ENCODE data around the gene CFAP221. TPM values are rescaled to one million over a fixed set of nuclear protein-coding genes. Genes with fewer than 3 reads are reported as not detected.

The CFAP221 gene
- total and polyA plus RNA-seq, 7 experiments from 2014 or later: not detected

DNA sequence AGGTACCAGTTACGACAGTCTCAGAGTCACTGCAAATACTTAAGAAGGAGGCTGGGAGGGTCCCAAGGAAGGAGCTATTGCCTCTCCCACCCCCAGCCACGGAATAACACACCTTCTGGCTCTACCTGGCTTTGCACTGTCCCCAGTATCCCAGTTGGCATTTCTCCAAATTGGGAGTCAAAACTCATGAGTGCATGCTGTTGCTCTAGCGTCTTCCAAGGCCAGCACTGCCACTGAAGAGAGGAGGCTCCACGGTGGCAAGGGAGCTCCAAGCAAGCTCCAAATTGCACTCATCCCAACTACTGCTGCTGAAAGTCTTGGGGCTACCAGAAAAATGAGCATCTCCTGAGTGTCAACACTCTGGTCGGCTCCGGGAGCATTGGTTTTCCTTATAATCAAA is 21.6 kb upstream of the CFAP221 start:
- DNase-seq (no peak), ATAC-seq (no peak)
- Histone ChIP-seq H3K27me3 (ENCODE audit: control insufficient read depth in 2 of 2, insufficient read depth in 2 of 2, low read length in 2 of 2) (no peaks in the 10 kb centered on the region), H3K36me3 (ENCODE audit: control insufficient read depth in 2 of 3, insufficient read depth in 3 of 3, low read length in 3 of 3) (no peaks in the 10 kb centered on the region), H3K4me1 (ENCODE audit: control insufficient read depth in 2 of 2, insufficient read depth in 2 of 2, low read length in 2 of 2) (no peaks in the 10 kb centered on the region), H3K4me3 (ENCODE audit: low read length) (no peak overlapping the region), H3K27ac (ENCODE audit: low read depth, low read length) (no peak overlapping the region), H3K9me3 (ENCODE audit: control insufficient read depth in 2 of 3, low read length in 3 of 3) (no peaks in the 10 kb centered on the region)
- H3K36me3 Mint-ChIP-seq: peaks cover 0 to 4% (median 0%) of the 10 kb centered on the region in 5 donors
- CTCF ChIA-PET: no interaction called here
- intact Hi-C loops (cut with micrococcal nuclease): no loop called here
- peaks cover 0 to 2% (median 0%) of the 10 kb centered on the region in 7 donors for H3K4me1 Mint-ChIP-seq
- no peak overlapping the region for H3K4me3 Mint-ChIP-seq
- H3K9me3 Mint-ChIP-seq: peaks cover 0 to 5% (median 0%) of the 10 kb centered on the region in 11 donors
- no peak overlapping the region for H3K27ac Mint-ChIP-seq
- peaks cover 45 to 61% (median 54%) of the 10 kb centered on the region in 5 donors for H3K27me3 Mint-ChIP-seq
- POLR2A ChIA-PET: no interaction called here

DNA sequence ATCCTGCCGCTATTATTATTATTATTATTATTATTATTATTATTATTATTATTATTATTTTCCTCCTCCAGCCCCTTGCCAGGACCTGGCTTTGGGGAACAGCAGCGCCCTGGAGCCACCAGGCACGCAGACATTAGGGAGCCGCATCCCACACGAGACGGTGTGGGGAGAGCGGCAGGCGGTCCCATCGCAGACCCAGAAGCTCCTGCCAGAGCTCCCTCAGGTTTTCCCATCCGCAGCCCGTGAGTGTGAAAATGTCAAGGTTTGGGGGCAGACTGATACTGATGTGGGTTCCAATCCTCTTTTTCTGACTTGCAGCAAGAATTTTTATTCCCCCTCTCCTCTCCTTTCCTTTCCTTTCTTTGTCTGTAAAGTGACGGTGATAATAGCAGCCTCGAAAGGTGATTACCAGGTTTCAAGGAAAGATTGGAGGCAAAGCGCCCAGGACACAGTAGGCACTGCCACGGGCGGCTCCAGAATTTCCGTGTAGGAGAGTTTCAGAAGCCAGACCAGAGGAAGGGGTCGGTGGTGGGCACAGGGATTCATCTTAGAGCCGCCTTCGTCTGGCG is 20.8 kb upstream of the CFAP221 start:
- peaks cover 0 to 4% (median 0%) of the 10 kb centered on the region in 5 donors for H3K36me3 Mint-ChIP-seq
- ATAC-seq (no peak), DNase-seq (no peak)
- H3K4me3 Mint-ChIP-seq: peak overlapping the region in 1 of 10 donors; percentile 4
- peaks cover 0 to 2% (median 0%) of the 10 kb centered on the region in 7 donors for H3K4me1 Mint-ChIP-seq
- H3K4me1 ChIP-seq (ENCODE audit: control insufficient read depth in 2 of 2, insufficient read depth in 2 of 2, low read length in 2 of 2): no peaks in the 10 kb centered on the region
- H3K27ac ChIP-seq (ENCODE audit: low read depth, low read length): no peak overlapping the region
- H3K27ac Mint-ChIP-seq: no peak overlapping the region
- peaks cover 45 to 59% (median 55%) of the 10 kb centered on the region in 5 donors for H3K27me3 Mint-ChIP-seq
- peaks cover 0 to 6% (median 0%) of the 10 kb centered on the region in 11 donors for H3K9me3 Mint-ChIP-seq
- H3K36me3 ChIP-seq (ENCODE audit: control insufficient read depth in 2 of 3, insufficient read depth in 3 of 3, low read length in 3 of 3): no peaks in the 10 kb centered on the region
- POLR2A ChIA-PET: no interaction called here
- no peak overlapping the region for H3K4me3 ChIP-seq (ENCODE audit: low read length)
- H3K9me3 ChIP-seq (ENCODE audit: control insufficient read depth in 2 of 3, low read length in 3 of 3): no peaks in the 10 kb centered on the region
- intact Hi-C loops (cut with micrococcal nuclease): no loop called here
- H3K27me3 ChIP-seq (ENCODE audit: control insufficient read depth in 2 of 2, insufficient read depth in 2 of 2, low read length in 2 of 2): no peaks in the 10 kb centered on the region
- CTCF ChIA-PET: no interaction called here

DNA sequence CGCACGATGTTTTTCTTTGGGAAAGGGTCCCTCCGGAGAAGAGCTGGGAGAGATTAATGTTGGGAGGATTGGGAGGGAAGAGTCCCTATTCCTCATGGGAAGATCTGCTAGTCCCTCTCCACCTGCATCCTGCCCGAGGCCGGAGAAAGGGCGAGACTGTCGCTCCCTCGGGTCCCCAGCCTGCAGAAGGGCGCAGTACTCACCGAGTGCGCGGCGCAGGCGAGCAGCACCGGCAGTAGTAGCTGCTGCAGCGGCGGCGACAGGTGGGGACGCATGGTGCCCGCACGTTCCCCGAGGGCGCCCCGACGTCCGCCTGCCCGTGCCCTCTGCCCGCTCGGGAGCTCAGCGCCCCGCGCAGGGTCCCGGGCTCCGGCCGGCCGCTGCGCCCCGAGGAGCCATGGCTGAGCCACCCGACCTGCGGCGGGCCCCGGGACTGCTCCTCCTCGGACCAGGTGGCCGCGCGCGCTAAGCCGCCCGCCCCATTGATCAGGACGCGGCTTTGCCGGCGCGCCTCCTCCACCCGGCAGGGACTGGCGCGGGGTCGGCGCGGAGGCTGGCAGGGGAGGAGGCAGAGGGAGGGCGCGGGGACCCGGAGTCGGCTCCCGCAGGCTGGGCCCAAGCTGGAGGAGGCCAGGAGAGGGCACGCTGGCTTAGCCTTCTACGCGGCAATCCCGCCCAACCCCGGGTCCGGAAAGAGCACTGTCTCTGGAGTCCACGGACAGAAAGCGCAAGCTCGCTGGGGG is 20.1 kb upstream of the CFAP221 start, which contains the start of gene SCTR:
Gene SCTR (minus strand): TSS at position 532 of the 743 bp plus-strand sequence. CDS start 257 bp downstream, at position 275.
- peaks cover 0 to 4% (median 0%) of the 10 kb centered on the region in 5 donors for H3K36me3 Mint-ChIP-seq
- intact Hi-C loops (cut with micrococcal nuclease): no loop called here
- POLR2A ChIA-PET: no interaction called here
- H3K27ac Mint-ChIP-seq: no peak within 1 kb of the TSS
- no peaks in the 10 kb centered on the region for H3K4me1 ChIP-seq (ENCODE audit: control insufficient read depth in 2 of 2, insufficient read depth in 2 of 2, low read length in 2 of 2)
- peak within 1 kb of the TSS in 1 of 10 donors; percentile 4 for H3K4me3 Mint-ChIP-seq
- CTCF ChIA-PET: no interaction called here
- H3K9me3 ChIP-seq (ENCODE audit: control insufficient read depth in 2 of 3, low read length in 3 of 3): no peaks in the 10 kb centered on the region
- H3K27ac ChIP-seq (ENCODE audit: low read depth, low read length): no peak within 1 kb of the TSS
- no peak within 1 kb of the TSS for H3K4me3 ChIP-seq (ENCODE audit: low read length)
- DNase-seq (no peak), ATAC-seq (no peak)
- H3K27me3 Mint-ChIP-seq: peaks cover 47 to 66% (median 59%) of the 10 kb centered on the region in 5 donors
- H3K9me3 Mint-ChIP-seq: peaks cover 0 to 8% (median 3%) of the 10 kb centered on the region in 11 donors
- H3K4me1 Mint-ChIP-seq: peaks cover 0 to 2% (median 0%) of the 10 kb centered on the region in 7 donors
- H3K27me3 ChIP-seq (ENCODE audit: control insufficient read depth in 2 of 2, insufficient read depth in 2 of 2, low read length in 2 of 2): no peaks in the 10 kb centered on the region
- no peaks in the 10 kb centered on the region for H3K36me3 ChIP-seq (ENCODE audit: control insufficient read depth in 2 of 3, insufficient read depth in 3 of 3, low read length in 3 of 3)

DNA sequence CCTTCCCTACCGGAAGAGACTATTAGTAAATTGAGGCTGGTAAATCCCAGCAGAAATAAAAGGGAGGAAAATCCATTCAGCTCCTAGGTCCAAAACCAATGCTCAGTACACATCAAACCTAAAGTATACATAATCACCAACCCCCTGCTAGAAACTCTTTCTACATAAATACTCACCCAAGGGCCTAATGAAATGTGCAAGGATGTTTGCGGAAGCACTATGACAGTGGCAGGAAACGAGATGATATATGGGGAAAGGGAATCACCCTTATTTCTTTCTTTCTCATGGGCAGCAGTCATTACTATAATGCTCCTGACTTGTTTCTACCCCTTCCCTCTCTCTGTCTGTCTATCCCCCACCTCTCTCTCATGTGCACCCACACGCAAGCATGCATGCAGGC is 18.6 kb upstream of the CFAP221 start:
- ChIA-PET CTCF (no interaction called here), POLR2A (no interaction called here)
- peaks cover 0 to 11% (median 5%) of the 10 kb centered on the region in 11 donors for H3K9me3 Mint-ChIP-seq
- H3K4me1 ChIP-seq (ENCODE audit: control insufficient read depth in 2 of 2, insufficient read depth in 2 of 2, low read length in 2 of 2): no peaks in the 10 kb centered on the region
- peaks cover 0 to 2% (median 0%) of the 10 kb centered on the region in 7 donors for H3K4me1 Mint-ChIP-seq
- peaks cover 0 to 4% (median 0%) of the 10 kb centered on the region in 5 donors for H3K36me3 Mint-ChIP-seq
- ATAC-seq (no peak), DNase-seq (no peak)
- no peak overlapping the region for H3K4me3 ChIP-seq (ENCODE audit: low read length)
- H3K27me3 Mint-ChIP-seq: peaks cover 47 to 67% (median 61%) of the 10 kb centered on the region in 5 donors
- intact Hi-C loops (cut with micrococcal nuclease): no loop called here
- no peak overlapping the region for H3K27ac Mint-ChIP-seq
- no peak overlapping the region for H3K27ac ChIP-seq (ENCODE audit: low read depth, low read length)
- H3K27me3 ChIP-seq (ENCODE audit: control insufficient read depth in 2 of 2, insufficient read depth in 2 of 2, low read length in 2 of 2): no peaks in the 10 kb centered on the region
- H3K9me3 ChIP-seq (ENCODE audit: control insufficient read depth in 2 of 3, low read length in 3 of 3): no peaks in the 10 kb centered on the region
- no peak overlapping the region for H3K4me3 Mint-ChIP-seq
- H3K36me3 ChIP-seq (ENCODE audit: control insufficient read depth in 2 of 3, insufficient read depth in 3 of 3, low read length in 3 of 3): no peaks in the 10 kb centered on the region

DNA sequence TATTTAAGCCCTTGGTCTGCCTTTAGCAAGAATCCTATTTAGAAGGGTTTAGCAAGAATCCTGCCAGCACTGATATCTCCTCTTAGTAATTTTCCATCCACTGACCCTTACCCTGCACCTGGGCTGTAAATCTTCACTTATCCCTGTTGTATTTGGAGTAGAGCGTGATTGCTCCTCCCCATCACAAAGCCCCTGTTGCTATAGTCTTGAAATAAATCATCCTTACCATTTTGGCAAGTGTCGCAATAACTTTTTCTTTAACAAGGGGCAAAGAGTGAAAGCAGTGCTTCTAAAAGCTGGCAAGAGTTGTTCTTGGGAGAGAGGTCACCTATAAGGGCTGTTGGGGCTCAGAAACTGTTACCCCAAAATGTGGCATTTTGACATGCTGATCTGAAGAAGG is 16.2 kb upstream of the CFAP221 start:
- Mint-ChIP-seq H3K9me3 (peaks cover 0 to 32% (median 17%) of the 10 kb centered on the region in 11 donors), H3K4me1 (peaks cover 0 to 2% (median 0%) of the 10 kb centered on the region in 7 donors), H3K27me3 (peaks cover 34 to 65% (median 50%) of the 10 kb centered on the region in 5 donors), H3K36me3 (peaks cover 0 to 14% (median 0%) of the 10 kb centered on the region in 5 donors), H3K4me3 (no peak overlapping the region), H3K27ac (no peak overlapping the region)
- DNase-seq: no peak
- Histone ChIP-seq H3K27ac (ENCODE audit: low read depth, low read length) (no peak overlapping the region), H3K27me3 (ENCODE audit: control insufficient read depth in 2 of 2, insufficient read depth in 2 of 2, low read length in 2 of 2) (no peaks in the 10 kb centered on the region), H3K4me3 (ENCODE audit: low read length) (no peak overlapping the region), H3K9me3 (ENCODE audit: control insufficient read depth in 2 of 3, low read length in 3 of 3) (no peaks in the 10 kb centered on the region), H3K36me3 (ENCODE audit: control insufficient read depth in 2 of 3, insufficient read depth in 3 of 3, low read length in 3 of 3) (no peaks in the 10 kb centered on the region), H3K4me1 (ENCODE audit: control insufficient read depth in 2 of 2, insufficient read depth in 2 of 2, low read length in 2 of 2) (no peaks in the 10 kb centered on the region)
- intact Hi-C loops (cut with micrococcal nuclease): no loop called here
- ChIA-PET CTCF (no interaction called here), POLR2A (no interaction called here)
- ATAC-seq: no peak

DNA sequence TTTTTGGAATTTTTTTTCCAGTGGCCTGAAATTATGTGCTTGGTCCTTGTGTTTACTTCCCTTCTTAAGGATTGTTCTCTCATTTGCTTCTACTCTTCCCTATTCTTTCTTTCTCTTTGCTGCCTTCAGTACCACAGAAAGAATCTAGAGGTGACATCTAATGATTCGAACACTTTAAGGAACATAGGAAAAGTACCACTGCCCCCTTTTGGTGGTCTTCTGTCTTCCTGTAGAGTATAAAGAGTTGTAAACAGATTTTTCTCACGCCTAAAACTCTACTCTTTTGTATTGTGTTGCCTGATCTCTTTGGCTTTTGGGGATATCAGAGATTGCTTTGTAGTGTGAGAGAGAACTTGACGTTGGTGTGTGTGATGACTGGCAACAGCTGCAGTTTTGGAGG is 13.0 kb upstream of the CFAP221 start:
- no peaks in the 10 kb centered on the region for H3K4me1 Mint-ChIP-seq
- peaks cover 0 to 10% (median 0%) of the 10 kb centered on the region in 5 donors for H3K36me3 Mint-ChIP-seq
- intact Hi-C loops (cut with micrococcal nuclease): no loop called here
- Histone ChIP-seq H3K4me1 (ENCODE audit: control insufficient read depth in 2 of 2, insufficient read depth in 2 of 2, low read length in 2 of 2) (no peaks in the 10 kb centered on the region), H3K27me3 (ENCODE audit: control insufficient read depth in 2 of 2, insufficient read depth in 2 of 2, low read length in 2 of 2) (no peaks in the 10 kb centered on the region), H3K9me3 (ENCODE audit: control insufficient read depth in 2 of 3, low read length in 3 of 3) (peaks cover 0 to 9% (median 0%) of the 10 kb centered on the region in 3 experiments), H3K4me3 (ENCODE audit: low read length) (no peak overlapping the region), H3K36me3 (ENCODE audit: control insufficient read depth in 2 of 3, insufficient read depth in 3 of 3, low read length in 3 of 3) (no peaks in the 10 kb centered on the region), H3K27ac (ENCODE audit: low read depth, low read length) (no peak overlapping the region)
- ATAC-seq: no peak
- POLR2A ChIA-PET: no interaction called here
- H3K27me3 Mint-ChIP-seq: peaks cover 11 to 38% (median 26%) of the 10 kb centered on the region in 5 donors
- H3K4me3 Mint-ChIP-seq: no peak overlapping the region
- H3K9me3 Mint-ChIP-seq: peaks cover 3 to 62% (median 31%) of the 10 kb centered on the region in 11 donors
- CTCF ChIA-PET: interaction anchor here (0.6 kb wide), 1 partner anchor 887 kb away, joined by 4 read pairs; no protein-coding TSS in a partner anchor
- DNase-seq: no peak
- no peak overlapping the region for H3K27ac Mint-ChIP-seq
